PC-9 (cell line): ENCODE results near the gene RELCH. TPM values are rescaled to one million over a fixed set of nuclear protein-coding genes. Genes with fewer than 3 reads are reported as not detected.

Experiments used
- BruUV-seq: library from RNA; stranded (reverse); fragments of 400-500 nt; replicated peaks from 2 replicates; lab custom pipeline; 2021; lab: Mats Ljungman, UMichigan
- CTCF ChIA-PET: fragments of 300-600 bp; sonication (Branson Sonifier 250); formaldehyde crosslinking; loops from one replicate; lab custom pipeline; 2022; ENCODE audit warnings: antibody characterized with exemption; lab: Charles Lee
- POLR2A ChIA-PET: fragments of 300-600 bp; sonication (Branson Sonifier 250); formaldehyde crosslinking; loops from one replicate; lab custom pipeline; 2022; ENCODE audit warnings: antibody characterized with exemption; ENCODE audit not compliant: unreplicated experiment; lab: Charles Lee
- DNase-seq, 2 experiments: peaks; one replicate each; pipeline versions ENCODE4 v3.0.0 to v3.0.0-alpha.2; 2015 to 2022; ENCODE audit warnings: mixed read lengths in 1 of 2
- H2AFZ ChIP-seq: fragments of 200-600 bp; sonication (generic); 2 replicates; pipeline ENCODE4 v1.8.1; 2017; ENCODE audit warnings: antibody characterized with exemption
- H3F3A ChIP-seq: fragments of 200-600 bp; sonication (generic); 2 replicates; pipeline ENCODE4 v1.8.1; 2017; ENCODE audit warnings: antibody characterized with exemption, mild to moderate bottlenecking, low read depth; ENCODE audit not compliant: insufficient read depth
- H3K27ac ChIP-seq: fragments of 200-600 bp; sonication (generic); 2 replicates; pipeline ENCODE4 v1.6.1; 2016; ENCODE audit warnings: mixed run types
- H3K27me3 ChIP-seq: fragments of 200-600 bp; sonication (generic); 2 replicates; pipeline ENCODE4 v1.6.1; 2016; ENCODE audit warnings: low read depth, mixed run types; ENCODE audit not compliant: insufficient read depth
- H3K36me3 ChIP-seq: fragments of 200-600 bp; sonication (generic); 2 replicates; pipeline ENCODE4 v1.6.1; 2016; ENCODE audit warnings: low read depth, mixed run types
- H3K4me1 ChIP-seq: fragments of 200-600 bp; sonication (generic); replicated peaks from 2 replicates; pipeline ENCODE4 v1.6.1; 2016; ENCODE audit warnings: mixed run types; ENCODE audit not compliant: insufficient read depth
- H3K4me2 ChIP-seq: fragments of 200-600 bp; sonication (generic); 2 replicates; pipeline ENCODE4 v1.6.1; 2017; ENCODE audit warnings: mixed run types
- H3K4me3 ChIP-seq: fragments of 200-600 bp; sonication (generic); 2 replicates; pipeline ENCODE4 v1.6.1; 2016; ENCODE audit warnings: mixed run types
- H3K79me2 ChIP-seq: fragments of 200-600 bp; sonication (generic); 2 replicates; pipeline ENCODE4 v1.6.1; 2017; ENCODE audit warnings: low read depth, mixed run types
- H3K9me2 ChIP-seq: fragments of 200-600 bp; sonication (generic); 2 replicates; pipeline ENCODE4 v1.8.1; 2017; ENCODE audit warnings: mild to moderate bottlenecking; ENCODE audit not compliant: insufficient read depth
- H3K9me3 ChIP-seq: fragments of 200-600 bp; sonication (generic); 2 replicates; pipeline ENCODE4 v1.8.1; 2016; ENCODE audit warnings: low read depth; ENCODE audit not compliant: insufficient read depth
- H4K20me1 ChIP-seq: fragments of 200-600 bp; sonication (generic); 2 replicates; pipeline ENCODE4 v1.8.1; 2017; ENCODE audit not compliant: insufficient read depth
- CTCF ChIP-seq: fragments of 200-600 bp; sonication (generic); conservative IDR thresholded peaks from 2 replicates; pipeline ENCODE4 v1.6.1; 2017; ENCODE audit warnings: mixed run types, antibody characterized with exemption, mild to moderate bottlenecking, moderate library complexity
- EZH2 ChIP-seq: fragments of 200-600 bp; sonication (generic); IDR thresholded peaks from 2 replicates; pipeline ENCODE4 v1.8.0; 2017; ENCODE audit warnings: antibody characterized with exemption, low read depth
- intact Hi-C: fragments of 100-400 bp; cut with micrococcal nuclease; formaldehyde crosslinking; loops from one replicate; pipeline ENCODE4 v1.10.0; 2022; ENCODE audit not compliant: unreplicated experiment
- total RNA-seq: library from RNA; stranded (reverse); gene quantifications from 2 replicates; pipeline ENCODE4 v1.2.3, GENCODE V29; 2021

Gene RELCH
- total RNA-seq, 1 experiment from 2014 or later, result 20.1 TPM

DNA sequence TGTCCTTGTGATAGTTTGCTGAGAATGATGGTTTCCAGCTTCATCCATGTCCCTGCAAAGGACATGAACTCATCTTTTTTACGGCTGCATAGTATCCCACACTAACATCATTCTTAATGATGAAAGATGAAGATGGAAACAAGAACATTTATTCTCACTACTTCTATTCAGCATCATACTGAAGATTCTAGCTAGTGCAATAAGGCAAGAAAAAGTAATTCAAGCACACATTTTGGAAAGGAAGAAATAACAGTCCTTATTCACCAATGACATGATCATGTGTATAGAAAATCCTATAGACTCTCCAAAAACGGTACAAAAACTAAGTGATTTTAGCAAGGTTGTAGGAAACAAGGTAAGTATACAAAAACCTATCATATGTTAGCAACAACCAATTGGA is 37.2 kb downstream of the RELCH start:
- Histone ChIP-seq H3K9me3 (0 out of 2 replicates have a peak, but pooled peaks cover 5% of the 10 kb centered on the region), H3K4me3 (no peak overlapping the region), H4K20me1 (no peaks in the 10 kb centered on the region), H2AFZ (no peak overlapping the region), H3K79me2 (no peaks in the 10 kb centered on the region), H3F3A (no peaks in the 10 kb centered on the region), H3K27me3 (no peaks in the 10 kb centered on the region), H3K9me2 (no peaks in the 10 kb centered on the region), H3K4me1 (no peaks in the 10 kb centered on the region), H3K27ac (no peak overlapping the region), H3K4me2 (no peak overlapping the region), H3K36me3 (peaks cover 31% of the 10 kb centered on the region; the same call in 1 of the 2 replicates)
- intact Hi-C loops, result no loop called here
- TF ChIP-seq CTCF, result no peak
- TF ChIP-seq EZH2, result no peak
- BruUV-seq, result no TSS peak
- no peak for DNase-seq
- ChIA-PET POLR2A (no interaction called here), CTCF (no interaction called here)

DNA sequence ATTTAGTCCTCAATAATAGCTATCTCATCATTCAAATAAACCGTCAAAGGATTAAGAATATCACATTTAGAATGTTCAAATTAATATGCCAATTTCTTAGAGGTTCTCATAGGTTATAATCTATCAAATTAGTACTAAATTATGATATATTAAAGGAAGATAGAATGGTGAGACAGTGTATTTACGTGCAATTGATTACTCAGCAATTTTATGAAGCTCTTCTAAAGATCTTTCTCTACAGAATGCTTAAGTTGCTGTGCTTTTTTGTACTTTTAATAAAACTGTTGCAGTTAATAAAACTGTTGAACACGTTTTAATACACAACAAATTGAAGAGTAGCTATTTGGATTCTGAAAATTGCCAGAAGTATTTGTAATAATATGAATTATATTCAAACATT is 39.0 kb downstream of the RELCH start:
- CTCF ChIA-PET, result no interaction called here
- Histone ChIP-seq H3K4me1 (no peaks in the 10 kb centered on the region), H3K27ac (no peak overlapping the region), H3F3A (no peaks in the 10 kb centered on the region), H3K4me2 (no peak overlapping the region), H4K20me1 (no peaks in the 10 kb centered on the region), H3K79me2 (no peaks in the 10 kb centered on the region), H2AFZ (no peak overlapping the region), H3K36me3 (peaks cover 31% of the 10 kb centered on the region), H3K9me2 (no peaks in the 10 kb centered on the region), H3K4me3 (no peak overlapping the region), H3K27me3 (no peaks in the 10 kb centered on the region), H3K9me3 (0 out of 2 replicates have a peak, but pooled peaks cover 5% of the 10 kb centered on the region)
- no peak for DNase-seq
- TF ChIP-seq CTCF (no peak), EZH2 (no peak)
- BruUV-seq, result no TSS peak
- POLR2A ChIA-PET, result no interaction called here
- intact Hi-C loops, result no loop called here

DNA sequence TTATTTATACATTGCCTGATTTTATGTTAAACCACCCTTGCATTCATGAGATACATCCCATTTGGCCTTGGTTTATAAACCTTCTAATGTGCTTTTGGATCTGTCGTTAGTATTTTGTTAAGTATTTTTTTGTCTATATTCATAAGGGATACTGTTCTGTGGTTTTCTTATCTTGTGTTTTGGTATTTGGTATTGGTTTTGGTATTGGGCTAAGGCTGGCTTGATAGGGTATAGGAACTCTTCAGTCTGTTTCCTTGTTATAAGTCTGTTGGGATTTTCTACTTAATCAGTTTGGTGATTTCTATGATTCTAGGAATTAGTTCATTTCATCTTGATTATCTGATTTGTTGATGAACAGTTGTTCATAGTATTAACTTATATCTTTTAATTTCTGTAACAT is 49.2 kb downstream of the RELCH start:
- H3F3A ChIP-seq, result no peaks in the 10 kb centered on the region
- CTCF ChIA-PET, result no interaction called here

More for the DNA sequence above, 49.2 kb downstream of the RELCH start:
- Histone ChIP-seq H3K9me2 (no peaks in the 10 kb centered on the region), H3K27me3 (no peaks in the 10 kb centered on the region), H4K20me1 (no peaks in the 10 kb centered on the region), H3K36me3 (peaks cover 7% of the 10 kb centered on the region), H3K4me2 (no peak overlapping the region), H3K4me3 (no peak overlapping the region), H3K27ac (no peak overlapping the region), H3K9me3 (no peaks in the 10 kb centered on the region), H3K79me2 (no peaks in the 10 kb centered on the region), H3K4me1 (no peaks in the 10 kb centered on the region), H2AFZ (no peak overlapping the region)
- no TSS peak for BruUV-seq
- DNase-seq, result no peak
- POLR2A ChIA-PET, result no interaction called here
- TF ChIP-seq EZH2 (no peak), CTCF (no peak)
- intact Hi-C loops, result loop anchor here (5.0 kb wide), 1 partner anchor 34 kb away; no protein-coding TSS in a partner anchor
